IMR-90 (cell line): ENCODE data around the gene SLC23A3. TPM values are rescaled to one million over a fixed set of nuclear protein-coding genes. Genes with fewer than 3 reads are reported as not detected.
A peak's percentile ranks its signal among the peaks of the same experiment; 100 is the strongest.

ENCODE experiments used
- ATAC-seq: fragments of 200-7000 bp; cut with Tn5 transposase; 2 replicates; pipeline ENCODE4 v1.9.1; 2020; ENCODE audit warnings: low read depth, mild to moderate bottlenecking, moderate library complexity
- BruUV-seq: library from RNA; stranded (reverse); fragments of 400-500 nt; replicated peaks from 2 replicates; lab custom pipeline; 2021; lab: Mats Ljungman, UMichigan
- CTCF ChIA-PET: fragments of 300-600 bp; formaldehyde crosslinking; extraction: SDS; loops from one replicate; lab custom pipeline; 2021; ENCODE audit warnings: antibody characterized with exemption; lab: Yijun Ruan, JAX
- POLR2A ChIA-PET: fragments of 300-600 bp; sonication (Branson Sonifier 250); formaldehyde crosslinking; loops from one replicate; lab custom pipeline; 2022; ENCODE audit warnings: antibody characterized with exemption; ENCODE audit not compliant: unreplicated experiment; lab: Charles Lee
- DNase-seq: peaks from one replicate; pipeline ENCODE4 v3.0.0; 2013
- H2AFZ ChIP-seq: replicated peaks from 2 replicates; pipeline ENCODE3; 2013; ENCODE audit warnings: low read length, mild to moderate bottlenecking; ENCODE audit not compliant: poor library complexity
- H2AK5ac ChIP-seq: 2 replicates; pipeline ENCODE4 v1.6.1; 2013; ENCODE audit warnings: low read depth, low read length, inconsistent platforms
- H2AK9ac ChIP-seq: replicated peaks from 2 replicates; pipeline ENCODE3; 2013; ENCODE audit warnings: mild to moderate bottlenecking, low read depth, low read length, moderate library complexity; ENCODE audit not compliant: poor library complexity
- H2BK120ac ChIP-seq: 2 replicates; pipeline ENCODE4 v1.6.1; 2013; ENCODE audit warnings: low read depth, low read length, inconsistent platforms
- H2BK15ac ChIP-seq: 3 replicates; pipeline ENCODE4 v1.6.1; 2013; ENCODE audit warnings: low read depth, low read length, inconsistent platforms
- H2BK20ac ChIP-seq: 2 replicates; pipeline ENCODE4 v1.6.1; 2013; ENCODE audit warnings: low read depth, mild to moderate bottlenecking, inconsistent platforms, low read length, moderate library complexity
- H2BK5ac ChIP-seq: 2 replicates; pipeline ENCODE4 v1.6.1; 2013; ENCODE audit warnings: mild to moderate bottlenecking, low read depth, low read length, inconsistent platforms; ENCODE audit not compliant: poor library complexity, severe bottlenecking
- H3K14ac ChIP-seq: replicated peaks from 2 replicates; pipeline ENCODE4 v1.6.1; 2013; ENCODE audit warnings: low read depth, low read length, inconsistent platforms
- H3K18ac ChIP-seq: 2 replicates; pipeline ENCODE4 v1.6.1; 2013; ENCODE audit warnings: low read depth, low read length, control low read depth
- H3K23ac ChIP-seq: 2 replicates; pipeline ENCODE4 v1.6.1; 2013; ENCODE audit warnings: low read depth, low read length, inconsistent platforms
- H3K27ac ChIP-seq: 2 replicates; pipeline ENCODE4 v1.5.1; 2013; ENCODE audit warnings: mild to moderate bottlenecking, control low read depth, low read length; ENCODE audit not compliant: insufficient read depth
- H3K27me3 ChIP-seq: 2 replicates; pipeline ENCODE4 v1.6.1; 2013; ENCODE audit warnings: low read length; ENCODE audit not compliant: control insufficient read depth, insufficient read depth
- H3K36me3 ChIP-seq: 2 replicates; pipeline ENCODE4 v1.6.1; 2013; ENCODE audit warnings: low read length, mixed read lengths; ENCODE audit not compliant: control insufficient read depth, insufficient read depth
- H3K4ac ChIP-seq: 2 replicates; pipeline ENCODE4 v1.6.1; 2013; ENCODE audit warnings: low read depth, low read length, inconsistent platforms
- H3K4me1 ChIP-seq: 2 replicates; pipeline ENCODE4 v1.6.1; 2013; ENCODE audit warnings: low read length, mixed read lengths; ENCODE audit not compliant: control insufficient read depth, insufficient read depth
- H3K4me2 ChIP-seq: 2 replicates; pipeline ENCODE4 v1.6.1; 2013; ENCODE audit warnings: low read depth, mild to moderate bottlenecking, control low read depth, low read length, moderate library complexity
- H3K4me3 ChIP-seq: 2 replicates; pipeline ENCODE4 v1.5.1; 2013; ENCODE audit warnings: low read depth, mild to moderate bottlenecking, control low read depth, low read length, moderate library complexity; ENCODE audit not compliant: insufficient read depth
- H3K56ac ChIP-seq: 2 replicates; pipeline ENCODE4 v1.6.1; 2013; ENCODE audit warnings: low read length, inconsistent platforms; ENCODE audit not compliant: insufficient read depth; ENCODE audit errors: extremely low read depth
- H3K79me1 ChIP-seq, 2 experiments: 2 replicates each; pipeline ENCODE4 v1.6.1; 2013; ENCODE audit warnings: low read length in 2 of 2, inconsistent platforms in 1 of 2, low read depth in 1 of 2
- H3K9ac ChIP-seq: 2 replicates; pipeline ENCODE4 v1.6.1; 2013; ENCODE audit warnings: low read depth, low read length, control low read depth
- H3K9me1 ChIP-seq: 2 replicates; pipeline ENCODE4 v1.6.1; 2013; ENCODE audit warnings: low read length, inconsistent platforms; ENCODE audit not compliant: insufficient read depth
- H3K9me3 ChIP-seq: 2 replicates; pipeline ENCODE4 v1.6.1; 2013; ENCODE audit warnings: low read length; ENCODE audit not compliant: control insufficient read depth, insufficient read depth
- H4K20me1 ChIP-seq: 2 replicates; pipeline ENCODE4 v1.6.1; 2013; ENCODE audit warnings: low read length, inconsistent platforms; ENCODE audit not compliant: insufficient read depth
- H4K5ac ChIP-seq: 2 replicates; pipeline ENCODE4 v1.6.1; 2013; ENCODE audit warnings: mild to moderate bottlenecking, low read depth, low read length, control low read depth
- H4K8ac ChIP-seq, 2 experiments: 2 replicates each; pipeline ENCODE4 v1.6.1; 2013; ENCODE audit warnings: low read depth in 2 of 2, low read length in 2 of 2, control low read depth in 1 of 2, inconsistent platforms in 1 of 2
- H4K91ac ChIP-seq: 2 replicates; pipeline ENCODE4 v1.6.1; 2013; ENCODE audit warnings: low read depth, low read length, inconsistent platforms; ENCODE audit not compliant: insufficient read depth
- CTCF ChIP-seq: conservative IDR thresholded peaks from 2 replicates; pipeline ENCODE4 v1.5.1; 2012; ENCODE audit warnings: mild to moderate bottlenecking, low read depth, low read length, improper control_type of control experiment
- FOS ChIP-seq: fragments of 150-350 bp; IDR thresholded peaks from 2 replicates; pipeline ENCODE4 v1.6.1; 2016; ENCODE audit warnings: low read depth, low read length
- MAFK ChIP-seq: IDR thresholded peaks from 2 replicates; pipeline ENCODE4 v1.6.1; 2012; ENCODE audit warnings: low read depth, low read length, improper control_type of control experiment
- MAZ ChIP-seq: IDR thresholded peaks from 2 replicates; pipeline ENCODE4 v1.6.1; 2012; ENCODE audit warnings: low read depth, mild to moderate bottlenecking, low read length, improper control_type of control experiment, moderate library complexity, borderline replicate concordance
- NFE2L2 ChIP-seq: fragments of 150-350 bp; IDR thresholded peaks from 2 replicates; pipeline ENCODE4 v1.6.1; 2016; ENCODE audit warnings: low read depth, mild to moderate bottlenecking, low read length
- POLR2A ChIP-seq: IDR thresholded peaks from 2 replicates; pipeline ENCODE4 v1.6.1; 2012; ENCODE audit warnings: mild to moderate bottlenecking, low read depth, low read length
- RAD21 ChIP-seq: IDR thresholded peaks from 2 replicates; pipeline ENCODE4 v1.6.1; 2012; ENCODE audit warnings: low read length, improper control_type of control experiment
- RCOR1 ChIP-seq: IDR thresholded peaks from 2 replicates; pipeline ENCODE4 v1.6.1; 2012; ENCODE audit warnings: mild to moderate bottlenecking, low read length, improper control_type of control experiment; ENCODE audit not compliant: insufficient replicate concordance
- RFX5 ChIP-seq: IDR thresholded peaks from 2 replicates; pipeline ENCODE4 v1.8.0; 2012; ENCODE audit warnings: low read depth, mild to moderate bottlenecking, low read length, moderate library complexity
- SMC3 ChIP-seq: fragments of 150-350 bp; IDR thresholded peaks from 2 replicates; pipeline ENCODE4 v1.6.1; 2016; ENCODE audit warnings: low read depth, mild to moderate bottlenecking, antibody characterized with exemption, low read length, moderate library complexity
- WGBS, 2 experiments: methylation state at CpG; one replicate each; pipeline versions ENCODE4 v1.1.5 to v1.1.7; 2013; ENCODE audit warnings: missing lambda C conversion rate in 2 of 2; ENCODE audit not compliant: insufficient read length in 1 of 2; ENCODE audit errors: extremely low coverage in 2 of 2; 5-methylcytosine and 5-hydroxymethylcytosine counted together
- dilution Hi-C: fragments of 300-500 bp; cut with HindIII; formaldehyde crosslinking; loops from one replicate; pipeline ENCODE4 v1.14.3; 2018; ENCODE audit warnings: low sequenced_read_pairs; ENCODE audit not compliant: unreplicated experiment
- in situ Hi-C: fragments of 300-500 bp; cut with MboI; formaldehyde crosslinking; loops from 3 replicates; pipeline ENCODE4 v1.14.3; 2019; ENCODE audit warnings: low sequenced_read_pairs, inconsistent platforms, mixed read lengths
- intact Hi-C: fragments of 100-400 bp; cut with micrococcal nuclease; formaldehyde crosslinking; loops from 2 replicates; pipeline ENCODE4 v1.10.0; 2022
- polyA plus RNA-seq, 3 experiments: library from polyadenylated mRNA; depleted of rRNA; stranded (reverse); fragments of >200 nt; gene quantifications; 2 replicates each; pipeline ENCODE4 v1.2.3, GENCODE V29; 2012; ENCODE audit warnings: low replicate concordance in 1 of 3
- total RNA-seq: library from RNA; depleted of rRNA; stranded (reverse); fragments of >200 nt; gene quantifications from 2 replicates; pipeline ENCODE4 v1.2.3, GENCODE V29; 2012
- TF ChIP-seq, protein P1 (sequence below): fragments of 150-350 bp; IDR thresholded peaks from 2 replicates; pipeline ENCODE4 v1.6.1; 2017; ENCODE audit warnings: mild to moderate bottlenecking, antibody characterized with exemption, low read length, low read depth
- TF ChIP-seq, protein P2 (sequence below): fragments of 150-350 bp; IDR thresholded peaks from 2 replicates; pipeline ENCODE4 v1.6.1; 2016; ENCODE audit warnings: low read depth, mild to moderate bottlenecking, low read length, moderate library complexity, borderline replicate concordance

The SLC23A3 gene
- total and polyA plus RNA-seq, 2 of the 4 experiments (the other 2 are of a cell fraction): 0.18 to 0.65 TPM

GRCh38 chr2:219157396-219157795, 12.4 kb downstream of the SLC23A3 start:
- peak overlapping the region; percentile 60 for H2AK9ac ChIP-seq
- H3K4me1 ChIP-seq: peaks cover 3% of the 10 kb centered on the region; the same call in 1 of the 2 replicates
- no peak overlapping the region for H3K4ac ChIP-seq
- ChIA-PET CTCF (interaction anchor here (1.4 to 1.5 kb wide), 3 partner anchors 99 to 138 kb away, joined by 4 to 6 read pairs (median 4); no protein-coding TSS in a partner anchor), POLR2A (no interaction called here)
- no peak overlapping the region for H3K4me3 ChIP-seq
- in situ Hi-C loops: no loop called here
- dilution Hi-C loops: no loop called here
- H4K20me1 ChIP-seq: no peaks in the 10 kb centered on the region
- H3K23ac ChIP-seq: no peak overlapping the region
- no peak overlapping the region for H2AK5ac ChIP-seq
- no peaks in the 10 kb centered on the region for H3K9me3 ChIP-seq
- no peak overlapping the region for H3K56ac ChIP-seq
- H2BK20ac ChIP-seq: no peak overlapping the region
- no peak overlapping the region for H2BK5ac ChIP-seq
- no peak overlapping the region for H4K91ac ChIP-seq
- no peak for TF ChIP-seq CTCF
- no peak for TF ChIP-seq NFE2L2
- TF ChIP-seq RAD21: no peak
- no peak for TF ChIP-seq MAZ
- TF ChIP-seq MAFK: no peak
- no peak for TF ChIP-seq RFX5
- no peak for TF ChIP-seq SMC3
- TF ChIP-seq POLR2A: no peak
- TF ChIP-seq, protein P1, sequence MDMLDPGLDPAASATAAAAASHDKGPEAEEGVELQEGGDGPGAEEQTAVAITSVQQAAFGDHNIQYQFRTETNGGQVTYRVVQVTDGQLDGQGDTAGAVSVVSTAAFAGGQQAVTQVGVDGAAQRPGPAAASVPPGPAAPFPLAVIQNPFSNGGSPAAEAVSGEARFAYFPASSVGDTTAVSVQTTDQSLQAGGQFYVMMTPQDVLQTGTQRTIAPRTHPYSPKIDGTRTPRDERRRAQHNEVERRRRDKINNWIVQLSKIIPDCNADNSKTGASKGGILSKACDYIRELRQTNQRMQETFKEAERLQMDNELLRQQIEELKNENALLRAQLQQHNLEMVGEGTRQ: no peak
- TF ChIP-seq, protein P2, sequence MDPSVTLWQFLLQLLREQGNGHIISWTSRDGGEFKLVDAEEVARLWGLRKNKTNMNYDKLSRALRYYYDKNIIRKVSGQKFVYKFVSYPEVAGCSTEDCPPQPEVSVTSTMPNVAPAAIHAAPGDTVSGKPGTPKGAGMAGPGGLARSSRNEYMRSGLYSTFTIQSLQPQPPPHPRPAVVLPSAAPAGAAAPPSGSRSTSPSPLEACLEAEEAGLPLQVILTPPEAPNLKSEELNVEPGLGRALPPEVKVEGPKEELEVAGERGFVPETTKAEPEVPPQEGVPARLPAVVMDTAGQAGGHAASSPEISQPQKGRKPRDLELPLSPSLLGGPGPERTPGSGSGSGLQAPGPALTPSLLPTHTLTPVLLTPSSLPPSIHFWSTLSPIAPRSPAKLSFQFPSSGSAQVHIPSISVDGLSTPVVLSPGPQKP: no peak
- TF ChIP-seq RCOR1: no peak
- TF ChIP-seq FOS: no peak
- no peak overlapping the region for H2AFZ ChIP-seq
- intact Hi-C loops: no loop called here
- H3K9me1 ChIP-seq: no peaks in the 10 kb centered on the region; the same call in 1 of the 2 replicates
- H2BK120ac ChIP-seq: no peak overlapping the region
- no TSS peak for BruUV-seq
- H2BK15ac ChIP-seq: no peak overlapping the region
- no peak overlapping the region for H4K5ac ChIP-seq
- no peak for DNase-seq
- no peak overlapping the region for H3K27ac ChIP-seq
- WGBS, 2 experiments: no CpG with 5 or more reads among the region's 8 CpGs
- H3K27me3 ChIP-seq: no peaks in the 10 kb centered on the region
- H3K36me3 ChIP-seq: 0 out of 2 replicates have a peak, but pooled peaks cover 3% of the 10 kb centered on the region
- no peak overlapping the region for H3K14ac ChIP-seq
- H3K4me2 ChIP-seq: no peak overlapping the region
- no peak overlapping the region for H3K9ac ChIP-seq
- no peak overlapping the region for H3K18ac ChIP-seq
- no peak for ATAC-seq
- no peak overlapping the region for H4K8ac ChIP-seq
- H3K79me1 ChIP-seq: peaks cover 5 to 17% of the 10 kb centered on the region in 2 experiments; a peak in 2 of 4 replicates
